CD14-positive monocyte (primary cell): ENCODE results near the gene SNCAIP. TPM values are rescaled to one million over a fixed set of nuclear protein-coding genes. Genes with fewer than 3 reads are reported as not detected.

Experiments
- DNase-seq, 3 donors: peaks; one replicate each; pipeline ENCODE4 v3.0.0-alpha.2; 2011 to 2022
- H2AFZ ChIP-seq: 2 replicates; pipeline ENCODE4 v1.6.0; 2012; ENCODE audit warnings: mild to moderate bottlenecking, low read depth, low read length, inconsistent platforms; ENCODE audit not compliant: insufficient read depth, poor library complexity, severe bottlenecking
- H3K27ac ChIP-seq, 2 donors: 1 replicate in 1 of 2; 2 replicates in 1 of 2; pipeline ENCODE4 v1.5.1; 2012 to 2013; ENCODE audit warnings: low read length in 2 of 2, control low read depth in 1 of 2, inconsistent platforms in 1 of 2, low read depth in 1 of 2, mild to moderate bottlenecking in 1 of 2
- H3K27me3 ChIP-seq, 2 donors: one replicate each; pipeline versions ENCODE4 v1.6.0 to v1.6.1; 2011 to 2013; ENCODE audit warnings: low read length in 2 of 2; ENCODE audit not compliant: control insufficient read depth in 2 of 2, insufficient read depth in 2 of 2
- H3K36me3 ChIP-seq, 2 donors: replicated peaks in 1 of 2; 1 replicate in 1 of 2; 2 replicates in 1 of 2; pipeline versions ENCODE4 v1.5.1 to v1.6.1; 2012 to 2013; ENCODE audit warnings: low read length in 2 of 2, control low read depth in 1 of 2, inconsistent platforms in 1 of 2, mild to moderate bottlenecking in 1 of 2; ENCODE audit not compliant: insufficient read depth in 2 of 2, control insufficient read depth in 1 of 2
- H3K4me1 ChIP-seq, 2 donors: 1 replicate in 1 of 2; 2 replicates in 1 of 2; pipeline versions ENCODE4 v1.5.1 to v1.6.1; 2012 to 2013; ENCODE audit warnings: low read length in 2 of 2, control low read depth in 1 of 2, inconsistent platforms in 1 of 2, mild to moderate bottlenecking in 1 of 2, moderate library complexity in 1 of 2; ENCODE audit not compliant: insufficient read depth in 2 of 2, control insufficient read depth in 1 of 2
- H3K4me2 ChIP-seq: replicated peaks from 2 replicates; pipeline ENCODE3; 2012; ENCODE audit warnings: low read length, moderate library complexity, mild to moderate bottlenecking; ENCODE audit not compliant: poor library complexity, severe bottlenecking; ENCODE audit errors: extremely low read depth
- H3K4me3 ChIP-seq, 3 experiments: fragments of 200-600 bp in 1 of 3; sonication (generic) in 1 of 3; replicated peaks in 1 of 3; 1 replicate in 2 of 3; 2 replicates in 1 of 3; pipeline ENCODE4 v1.5.1; 2011 to 2013; ENCODE audit warnings: low read length in 3 of 3, mild to moderate bottlenecking in 3 of 3, control low read depth in 2 of 3, low read depth in 2 of 3, inconsistent platforms in 1 of 3, moderate library complexity in 1 of 3
- H3K79me2 ChIP-seq: 2 replicates; pipeline ENCODE4 v1.6.0; 2012; ENCODE audit warnings: mild to moderate bottlenecking, control low read depth, inconsistent platforms, low read length, moderate library complexity; ENCODE audit not compliant: insufficient read depth
- H3K9ac ChIP-seq: 2 replicates; pipeline ENCODE4 v1.6.0; 2017; ENCODE audit warnings: low read length, mild to moderate bottlenecking; ENCODE audit not compliant: insufficient read depth, poor library complexity, severe bottlenecking
- H3K9me3 ChIP-seq, 2 donors: replicated peaks in 1 of 2; 1 replicate in 1 of 2; 2 replicates in 1 of 2; pipeline versions ENCODE4 v1.5.1 to v1.6.1; 2012 to 2013; ENCODE audit warnings: low read length in 2 of 2, control low read depth in 1 of 2; ENCODE audit not compliant: control insufficient read depth in 1 of 2, insufficient read depth in 1 of 2
- H4K20me1 ChIP-seq: 2 replicates; pipeline ENCODE4 v1.6.0; 2012; ENCODE audit warnings: mild to moderate bottlenecking, low read length, control low read depth, moderate library complexity; ENCODE audit not compliant: insufficient read depth
- H3K27ac Mint-ChIP-seq, 7 donors: one replicate each; pipeline ENCODE4 v1.8.0; 2020; ENCODE audit warnings: mild to moderate bottlenecking in 7 of 7, mixed read lengths in 7 of 7, moderate library complexity in 6 of 7, inconsistent platforms in 2 of 7
- H3K27me3 Mint-ChIP-seq, 3 donors: one replicate each; pipeline ENCODE4 v1.8.0; 2021 to 2022; ENCODE audit warnings: low read depth in 3 of 3, mild to moderate bottlenecking in 3 of 3, mixed read lengths in 3 of 3, moderate library complexity in 3 of 3, inconsistent platforms in 1 of 3
- H3K36me3 Mint-ChIP-seq, 2 donors: one replicate each; pipeline ENCODE4 v1.8.0; 2020; ENCODE audit warnings: mixed read lengths in 2 of 2, inconsistent platforms in 1 of 2, mild to moderate bottlenecking in 1 of 2
- H3K4me1 Mint-ChIP-seq: one replicate; pipeline ENCODE4 v1.8.0; 2020; ENCODE audit warnings: mild to moderate bottlenecking, mixed read lengths
- H3K4me3 Mint-ChIP-seq, 2 donors: one replicate each; pipeline ENCODE4 v1.8.0; 2020; ENCODE audit warnings: mild to moderate bottlenecking in 2 of 2, mixed read lengths in 2 of 2, moderate library complexity in 1 of 2
- H3K9me3 Mint-ChIP-seq, 7 donors: one replicate each; pipeline ENCODE4 v1.8.0; 2020 to 2022; ENCODE audit warnings: mixed read lengths in 7 of 7, mild to moderate bottlenecking in 6 of 7, moderate library complexity in 6 of 7, inconsistent platforms in 2 of 7
- CTCF ChIP-seq: fragments of 200-600 bp; IDR thresholded peaks from one replicate; pipeline ENCODE4 v1.8.0; 2022; ENCODE audit warnings: antibody characterized with exemption, mild to moderate bottlenecking
- WGBS: methylation state at CpG from one replicate; pipeline ENCODE4 v1.1.5; 2013; ENCODE audit warnings: missing lambda C conversion rate; ENCODE audit not compliant: insufficient coverage; 5-methylcytosine and 5-hydroxymethylcytosine counted together
- intact Hi-C, 2 donors: fragments of 100-400 bp; cut with micrococcal nuclease; formaldehyde crosslinking; loops; one replicate each; pipeline versions ENCODE4 v1.15.0 to v1.15.1; 2023
- polyA plus RNA-seq, 3 donors: library from polyadenylated mRNA; depleted of rRNA in 1 of 3; unstranded in 2 of 3; stranded (reverse) in 1 of 3; fragments of 300-500 nt in 2 of 3; fragments of >200 nt in 1 of 3; fragmentation: Illumina TruSeq in 2 of 3; gene quantifications; 1 replicate in 2 of 3; 2 replicates in 1 of 3; pipeline ENCODE4 v1.2.3, GENCODE V29; 2012 to 2021

The SNCAIP gene
- polyA plus RNA-seq, 3 donors, result not detected

GRCh38 chr5:122330881-122331280 is 18.8 kb downstream of the SNCAIP start:
- Mint-ChIP-seq H3K27ac (no peak overlapping the region), H3K36me3 (no peaks in the 10 kb centered on the region), H3K9me3 (peaks cover 0 to 3% (median 0%) of the 10 kb centered on the region in 7 donors), H3K4me1 (no peaks in the 10 kb centered on the region), H3K27me3 (peaks cover 0 to 2% (median 0%) of the 10 kb centered on the region in 3 donors), H3K4me3 (no peak overlapping the region)
- H3K4me3 ChIP-seq, result no peak overlapping the region
- H2AFZ ChIP-seq, result no peak overlapping the region
- no peaks in the 10 kb centered on the region for H3K9me3 ChIP-seq
- H3K4me2 ChIP-seq, result no peak overlapping the region
- H3K27ac ChIP-seq, result no peak overlapping the region
- no peak for DNase-seq
- no peaks in the 10 kb centered on the region for H3K27me3 ChIP-seq
- no peaks in the 10 kb centered on the region for H3K4me1 ChIP-seq
- WGBS, result 92% methylated on average over 3 of the region's 6 CpGs
- no peaks in the 10 kb centered on the region for H3K79me2 ChIP-seq
- intact Hi-C loops, result no loop called here
- H4K20me1 ChIP-seq, result no peaks in the 10 kb centered on the region
- H3K9ac ChIP-seq, result no peak overlapping the region
- no peaks in the 10 kb centered on the region for H3K36me3 ChIP-seq
- TF ChIP-seq CTCF, result no peak

- H3K79me2 ChIP-seq, result no peaks in the 10 kb centered on the region
- WGBS, result no CpG with 5 or more reads among the region's 5 CpGs
- H3K36me3 ChIP-seq, result no peaks in the 10 kb centered on the region
- Mint-ChIP-seq H3K9me3 (peaks cover 0 to 3% (median 0%) of the 10 kb centered on the region in 7 donors), H3K4me3 (no peak overlapping the region), H3K27me3 (peaks cover 0 to 2% (median 0%) of the 10 kb centered on the region in 3 donors), H3K4me1 (no peaks in the 10 kb centered on the region), H3K27ac (no peak overlapping the region), H3K36me3 (no peaks in the 10 kb centered on the region)
- intact Hi-C loops, result no loop called here
- H3K9ac ChIP-seq, result no peak overlapping the region
- H2AFZ ChIP-seq, result no peak overlapping the region
- H3K4me1 ChIP-seq, result no peaks in the 10 kb centered on the region
- TF ChIP-seq CTCF, result no peak
- no peak for DNase-seq
- no peak overlapping the region for H3K27ac ChIP-seq
- H3K4me3 ChIP-seq, result no peak overlapping the region
- no peaks in the 10 kb centered on the region for H3K9me3 ChIP-seq
- H4K20me1 ChIP-seq, result no peaks in the 10 kb centered on the region
- no peaks in the 10 kb centered on the region for H3K27me3 ChIP-seq
- no peak overlapping the region for H3K4me2 ChIP-seq
These were observed 20.8 kb downstream of the SNCAIP start for GRCh38 chr5:122332599-122333555.
